OCI-LY3 (cell line): Measurements from ENCODE around the gene EXOC7.

Experiments
- EZH2phosphoT487 ChIP-seq: fragments of 200-600 bp; shearing (Covaris generic); IDR thresholded peaks from 2 replicates; pipeline ENCODE4 v1.6.1; 2018; ENCODE audit warnings: antibody characterized with exemption, mixed run types, low read depth
- TF ChIP-seq, protein P1 (sequence below): fragments of 200-600, 300-600 bp; sonication (generic); IDR thresholded peaks from 2 replicates; pipeline ENCODE4 v1.5.1; 2014; ENCODE audit warnings: antibody characterized with exemption, low read length, low read depth

GRCh38 chr17:76046064-76046463 is 57.5 kb downstream of the EXOC7 start:
- TF ChIP-seq, protein P1, sequence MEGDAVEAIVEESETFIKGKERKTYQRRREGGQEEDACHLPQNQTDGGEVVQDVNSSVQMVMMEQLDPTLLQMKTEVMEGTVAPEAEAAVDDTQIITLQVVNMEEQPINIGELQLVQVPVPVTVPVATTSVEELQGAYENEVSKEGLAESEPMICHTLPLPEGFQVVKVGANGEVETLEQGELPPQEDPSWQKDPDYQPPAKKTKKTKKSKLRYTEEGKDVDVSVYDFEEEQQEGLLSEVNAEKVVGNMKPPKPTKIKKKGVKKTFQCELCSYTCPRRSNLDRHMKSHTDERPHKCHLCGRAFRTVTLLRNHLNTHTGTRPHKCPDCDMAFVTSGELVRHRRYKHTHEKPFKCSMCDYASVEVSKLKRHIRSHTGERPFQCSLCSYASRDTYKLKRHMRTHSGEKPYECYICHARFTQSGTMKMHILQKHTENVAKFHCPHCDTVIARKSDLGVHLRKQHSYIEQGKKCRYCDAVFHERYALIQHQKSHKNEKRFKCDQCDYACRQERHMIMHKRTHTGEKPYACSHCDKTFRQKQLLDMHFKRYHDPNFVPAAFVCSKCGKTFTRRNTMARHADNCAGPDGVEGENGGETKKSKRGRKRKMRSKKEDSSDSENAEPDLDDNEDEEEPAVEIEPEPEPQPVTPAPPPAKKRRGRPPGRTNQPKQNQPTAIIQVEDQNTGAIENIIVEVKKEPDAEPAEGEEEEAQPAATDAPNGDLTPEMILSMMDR: no peak
- no peak for TF ChIP-seq EZH2phosphoT487
